NCI-H2227 (cell line): ENCODE measurements around the gene BLTP3A.
"Not testable (repeated sequence)": the region's sequence is repeated elsewhere in the genome, so short reads cannot be mapped to it uniquely, and the experiment has no call there.

Source experiments
- DNase-seq: peaks from one replicate; lab custom pipeline; 2025; ENCODE audit not compliant: unreplicated experiment; lab: John Stamatoyannopoulos, UW

The BLTP3A gene

DNA sequence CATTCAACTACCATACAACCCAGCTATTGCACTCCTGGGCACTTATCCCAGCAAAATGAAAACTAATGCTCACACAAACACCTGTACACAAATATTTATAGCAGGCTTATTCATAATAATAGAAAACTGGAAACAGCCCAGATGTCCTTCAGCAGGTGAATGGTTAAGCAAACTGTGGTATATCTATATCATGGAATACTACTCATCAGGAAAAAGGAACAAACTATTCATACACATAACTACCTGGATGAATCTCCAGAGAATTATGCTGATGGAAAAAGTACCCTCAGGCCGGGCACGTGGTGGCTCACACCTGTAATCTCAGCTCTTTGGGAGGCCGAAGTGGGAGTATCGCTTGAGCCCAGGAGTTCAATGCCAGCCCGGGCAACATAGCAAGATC lies 3.8 kb upstream of the BLTP3A start:
- no peak for DNase-seq

GRCh38 chr6:34791164-34791700 lies 651 bp upstream of the BLTP3A start:
- peak; percentile 76 for DNase-seq

DNA sequence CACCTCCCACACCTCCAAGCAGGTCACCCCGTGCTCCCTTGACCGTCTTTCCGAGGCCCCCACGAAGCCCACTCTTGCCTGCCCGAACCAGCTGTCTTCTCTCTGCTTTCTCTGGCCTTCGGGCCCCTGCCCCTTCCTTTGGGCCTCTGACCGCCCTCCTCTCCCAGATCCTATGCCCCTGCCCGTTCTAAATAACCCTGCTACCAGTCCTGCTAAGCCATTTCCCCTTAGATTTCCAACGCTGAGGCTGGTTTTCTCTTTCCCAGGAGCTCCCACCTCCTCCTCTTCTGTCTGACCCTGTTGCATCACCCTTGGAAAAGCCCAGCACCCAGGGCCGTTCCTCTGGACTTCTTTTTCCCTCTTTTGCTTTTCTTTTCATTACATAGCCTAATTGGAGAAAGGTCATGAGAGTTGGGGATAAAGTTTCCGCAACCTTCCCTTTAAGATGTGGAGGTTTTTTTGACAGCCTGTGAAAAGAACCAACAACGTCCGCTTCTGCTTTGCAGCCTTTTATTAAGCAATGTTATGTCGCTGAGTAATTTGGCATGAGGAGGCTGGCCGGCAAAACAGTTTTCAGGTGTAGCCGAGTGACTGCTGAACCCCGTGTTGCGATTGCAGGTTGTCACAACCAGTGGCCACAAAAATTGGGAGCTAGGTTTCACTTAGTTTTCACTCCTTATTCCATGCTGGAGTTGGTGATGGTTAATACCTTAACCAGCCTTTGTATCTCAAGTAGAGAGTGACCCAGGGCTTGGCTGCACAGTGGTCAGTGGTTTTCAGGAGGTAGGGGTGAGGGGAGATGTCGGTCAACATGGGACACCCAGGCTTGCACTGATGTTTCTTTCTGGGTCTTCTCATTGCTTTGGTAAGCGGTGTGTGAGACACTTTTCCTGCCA lies 970 bp downstream of the BLTP3A start:
- peak; percentile 16 for DNase-seq

DNA sequence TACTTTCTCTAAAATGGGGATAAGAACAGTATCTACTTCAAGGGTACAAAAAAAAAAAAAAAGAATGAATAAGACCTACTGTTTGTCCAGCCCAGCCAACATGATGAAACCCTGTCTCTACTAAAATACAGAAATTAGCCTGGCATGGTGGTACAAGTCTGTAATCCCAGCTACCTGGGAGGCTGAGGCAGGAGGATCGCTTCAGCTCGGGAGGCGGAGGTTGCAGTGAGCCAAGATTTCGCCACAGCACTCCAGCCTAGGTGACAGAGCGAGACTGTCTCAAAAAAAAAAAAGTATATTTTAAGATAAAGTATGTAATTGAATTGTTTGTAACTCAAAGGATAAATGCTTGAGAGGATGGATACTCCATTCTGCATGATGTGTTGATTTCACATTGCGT lies 2.0 kb downstream of the BLTP3A start:
- no peak for DNase-seq

GRCh38 chr6:34795836-34796425 lies 4.0 kb downstream of the BLTP3A start:
- no peak for DNase-seq

- no peak for DNase-seq
These were observed 6.2 kb downstream of the BLTP3A start for GRCh38 chr6:34798057-34798456.

DNA sequence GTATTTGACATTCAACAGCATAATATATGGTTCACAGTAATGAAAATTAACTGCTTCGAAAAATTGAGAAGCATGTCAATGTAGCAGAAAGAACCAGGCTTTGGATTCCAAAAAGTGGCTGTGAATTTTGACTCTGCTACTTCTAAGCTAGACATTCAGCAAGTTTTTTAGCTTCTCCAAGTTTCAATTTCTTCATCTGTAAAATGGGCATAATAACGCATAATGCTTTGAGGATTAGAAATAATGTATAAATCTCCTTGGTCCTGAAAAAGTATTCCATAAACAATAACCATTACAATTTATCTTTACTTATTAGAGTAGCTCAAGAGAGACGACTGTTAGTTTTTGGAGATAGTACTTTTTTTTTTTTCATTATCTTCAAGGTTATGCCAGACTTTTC lies 7.7 kb downstream of the BLTP3A start:
- DNase-seq: no peak

DNA sequence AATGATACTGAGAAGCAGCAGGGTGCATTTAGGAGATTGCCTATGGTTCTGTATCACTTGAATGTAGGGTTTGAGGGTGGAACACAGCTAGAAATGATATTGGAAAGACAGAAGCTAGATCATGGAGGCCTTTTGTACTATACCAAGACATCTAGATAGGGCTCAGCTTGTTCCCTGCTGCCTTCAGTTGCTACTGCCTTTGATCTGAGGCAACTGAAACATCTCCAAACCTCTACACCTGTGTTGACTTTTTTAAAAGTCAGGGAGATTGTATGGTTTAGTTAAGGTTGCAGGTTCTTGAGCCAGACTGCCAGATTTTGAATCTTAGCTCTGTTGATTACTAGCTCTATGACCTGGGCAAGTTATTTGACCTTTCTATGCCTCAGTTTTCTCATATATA lies 12.7 kb downstream of the BLTP3A start:
- DNase-seq: no peak

DNA sequence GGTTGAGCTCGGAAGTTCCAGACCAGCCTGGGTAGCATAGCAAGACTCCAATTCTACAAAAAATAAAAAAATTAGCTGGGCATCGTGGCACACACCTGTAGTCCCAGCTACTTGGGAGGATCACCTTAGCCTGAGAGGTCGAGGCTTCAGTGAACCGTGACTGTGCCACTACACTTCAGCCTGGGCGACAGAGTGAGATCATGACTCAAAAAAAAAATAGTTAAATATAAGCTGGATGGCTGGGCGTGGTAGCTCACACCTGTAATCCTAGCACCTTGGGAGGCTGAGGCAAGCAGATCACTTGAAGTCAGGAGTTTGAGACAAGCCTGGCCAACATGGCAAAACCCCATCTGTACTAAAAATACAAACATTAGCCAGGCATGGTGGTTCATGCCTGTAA lies 13.2 kb downstream of the BLTP3A start:
- DNase-seq: not testable (repeated sequence)

- no peak for DNase-seq
These were observed 15.0 kb downstream of the BLTP3A start for GRCh38 chr6:34806738-34807453.

DNA sequence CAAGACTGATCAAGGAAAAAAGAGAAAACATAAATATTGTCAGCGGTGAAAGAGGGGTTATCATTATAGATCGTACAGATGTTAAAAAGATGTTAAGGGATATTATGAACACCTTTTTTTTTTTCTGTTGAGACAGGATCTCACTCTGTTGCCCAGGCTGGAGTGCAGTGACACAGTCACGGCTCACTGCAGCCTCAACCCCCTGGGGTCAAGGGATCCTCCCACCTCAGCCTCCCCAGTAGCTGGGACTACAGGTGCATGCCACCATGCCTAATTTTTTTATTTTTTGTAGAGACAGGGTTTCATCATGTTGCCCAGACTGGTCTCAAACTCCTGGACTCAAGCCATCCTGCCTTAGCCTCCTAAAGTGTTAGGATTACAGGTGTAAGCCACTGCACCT lies 16.6 kb downstream of the BLTP3A start:
- not testable (repeated sequence) for DNase-seq

- DNase-seq: not testable (repeated sequence)
These were observed 17.5 kb downstream of the BLTP3A start for GRCh38 chr6:34809419-34809818.

DNA sequence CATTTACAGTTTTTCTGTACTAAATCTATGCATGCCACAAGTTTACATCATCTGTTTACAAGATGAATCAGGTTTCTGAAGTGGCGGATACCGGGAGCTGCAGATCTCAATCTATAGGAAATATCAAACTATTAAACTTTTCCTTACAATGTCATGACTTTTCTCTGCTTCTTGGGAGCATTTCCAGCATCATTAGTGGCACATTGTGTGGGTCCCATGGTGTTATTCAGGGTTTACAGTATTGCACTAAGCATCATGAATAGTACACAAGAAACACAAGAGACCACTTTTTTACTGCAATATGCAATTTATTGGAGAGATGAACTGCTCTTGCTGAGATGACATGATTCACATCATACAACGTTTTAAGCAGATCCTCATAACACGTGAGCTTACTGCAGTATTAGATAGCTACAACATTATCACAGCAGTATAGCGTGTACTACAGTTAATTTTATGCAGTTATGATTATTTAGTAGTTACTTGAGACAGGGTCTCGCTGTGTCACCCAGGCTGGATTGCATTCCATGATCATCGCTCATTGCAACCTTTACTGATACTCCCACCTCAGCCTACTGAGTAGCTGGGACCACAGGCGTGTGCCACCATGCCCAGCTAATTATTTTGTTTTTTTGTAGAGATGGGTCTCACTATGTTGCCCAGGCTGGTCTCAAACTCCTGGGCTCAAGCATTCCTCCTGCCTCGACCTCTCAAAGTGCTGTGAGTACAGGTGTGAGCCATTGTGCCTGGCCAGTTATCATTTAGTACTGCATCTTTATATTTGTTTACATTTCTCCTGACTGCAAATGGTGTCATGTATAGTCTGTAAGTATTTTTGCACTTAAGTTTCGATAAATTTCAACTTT lies 18.4 kb downstream of the BLTP3A start:
- no peak for DNase-seq

DNA sequence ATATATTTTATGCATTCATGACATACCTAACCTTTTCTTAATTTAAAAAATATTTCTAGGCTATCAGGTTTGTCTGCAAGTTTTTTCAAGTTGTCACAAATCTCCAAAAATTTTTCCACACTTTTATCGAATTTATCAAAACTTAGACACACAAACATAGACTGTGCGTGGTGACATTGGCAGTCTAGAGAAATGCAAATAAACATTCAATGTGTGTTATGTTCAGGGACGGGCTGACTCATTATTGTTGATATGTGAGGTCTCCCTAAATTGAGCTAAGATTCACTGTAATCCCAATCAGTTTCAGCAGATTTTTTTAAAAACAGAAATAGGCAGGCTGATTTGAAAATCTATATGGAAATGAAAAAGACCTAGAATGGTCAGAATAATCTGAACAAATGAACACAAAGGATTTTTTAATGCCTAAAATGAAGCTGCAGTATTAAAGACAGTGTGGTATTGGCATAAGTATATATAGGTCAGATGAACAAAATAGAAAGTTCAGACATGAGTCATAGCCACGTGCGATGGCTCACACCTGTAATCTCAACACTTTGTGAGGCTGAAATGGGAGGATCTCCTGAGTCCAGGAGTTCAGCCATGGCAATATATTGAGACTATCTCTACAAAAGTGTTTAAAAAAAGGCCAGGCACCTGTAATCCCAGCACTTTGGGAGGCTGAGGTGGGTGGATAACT lies 19.2 kb downstream of the BLTP3A start:
- no peak for DNase-seq

DNA sequence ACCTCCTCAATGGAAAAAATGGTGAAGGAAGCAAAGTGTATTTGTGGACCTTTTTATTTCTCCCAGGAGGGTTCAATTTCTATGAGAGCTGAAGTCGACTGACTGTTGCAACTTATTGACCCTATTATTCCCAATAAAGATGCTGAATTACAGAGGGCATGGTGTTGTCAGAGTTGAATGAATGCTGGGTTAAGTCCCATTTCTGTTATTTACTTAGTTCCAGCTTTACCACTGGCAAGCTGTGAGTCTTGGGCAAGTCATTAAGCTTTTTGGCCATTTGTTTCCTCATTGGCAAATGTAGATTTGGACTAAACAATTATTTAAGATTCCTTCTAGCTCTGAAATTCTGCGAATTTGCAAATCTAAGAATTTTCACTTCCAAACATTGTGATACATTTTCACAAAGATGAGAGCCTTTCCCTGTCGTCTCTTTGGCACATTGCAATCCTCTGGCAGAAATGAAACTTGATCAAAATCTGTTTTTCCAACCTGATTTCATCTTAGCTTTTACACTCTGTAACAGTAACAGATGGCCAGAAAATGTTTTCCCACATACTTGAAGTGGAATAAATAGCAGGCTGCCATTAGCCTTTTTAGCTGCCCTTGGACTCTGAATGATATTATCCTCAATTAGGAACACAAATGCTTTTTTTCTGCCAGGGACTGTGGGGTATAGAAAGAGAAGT lies 21.3 kb downstream of the BLTP3A start:
- DNase-seq: peak; percentile 68

DNA sequence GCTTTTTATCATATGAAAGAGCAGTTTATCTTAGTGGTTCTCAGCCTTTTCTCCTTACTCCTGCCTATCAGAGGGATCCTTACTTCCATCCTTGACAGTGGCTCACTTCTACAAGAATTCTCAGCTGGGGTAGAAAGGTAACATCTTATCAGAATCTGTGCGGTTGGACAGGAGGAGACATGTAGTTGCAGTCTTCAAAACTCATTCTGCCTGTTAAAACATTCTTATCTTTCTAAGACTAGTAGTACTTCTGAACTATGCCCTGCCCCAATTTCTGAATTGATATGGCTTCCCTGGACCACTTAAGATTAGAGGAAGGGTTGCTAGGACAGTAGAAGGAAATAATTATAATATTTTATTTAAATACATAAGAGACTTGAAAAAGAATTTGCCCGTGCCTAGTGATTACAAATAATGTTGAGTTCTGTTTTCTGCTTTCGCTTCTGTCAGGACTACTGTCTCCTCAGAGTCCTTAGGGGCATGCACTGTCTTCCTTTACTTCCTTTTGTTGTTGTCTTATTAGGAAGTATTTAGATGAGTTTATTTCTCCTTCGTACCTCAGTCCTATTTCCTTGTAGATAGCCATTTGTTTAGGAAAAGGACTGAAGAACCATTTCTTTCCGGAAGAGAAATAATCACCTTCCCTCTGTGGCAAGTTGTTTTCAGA lies 24.9 kb downstream of the BLTP3A start:
- no peak for DNase-seq

GRCh38 chr6:34817446-34817845 lies 25.6 kb downstream of the BLTP3A start:
- DNase-seq: peak; percentile 21

- not testable (repeated sequence) for DNase-seq
These were observed 27.1 kb downstream of the BLTP3A start for GRCh38 chr6:34818872-34819570.
